Measurements from ENCODE around the gene INTS11. TPM values are rescaled to one million over a fixed set of nuclear protein-coding genes. Genes with fewer than 3 reads are reported as not detected.

INTS11 gene
- polyA plus RNA-seq, 3 donors: 46.2 to 154 (median 49.6) TPM

DNA sequence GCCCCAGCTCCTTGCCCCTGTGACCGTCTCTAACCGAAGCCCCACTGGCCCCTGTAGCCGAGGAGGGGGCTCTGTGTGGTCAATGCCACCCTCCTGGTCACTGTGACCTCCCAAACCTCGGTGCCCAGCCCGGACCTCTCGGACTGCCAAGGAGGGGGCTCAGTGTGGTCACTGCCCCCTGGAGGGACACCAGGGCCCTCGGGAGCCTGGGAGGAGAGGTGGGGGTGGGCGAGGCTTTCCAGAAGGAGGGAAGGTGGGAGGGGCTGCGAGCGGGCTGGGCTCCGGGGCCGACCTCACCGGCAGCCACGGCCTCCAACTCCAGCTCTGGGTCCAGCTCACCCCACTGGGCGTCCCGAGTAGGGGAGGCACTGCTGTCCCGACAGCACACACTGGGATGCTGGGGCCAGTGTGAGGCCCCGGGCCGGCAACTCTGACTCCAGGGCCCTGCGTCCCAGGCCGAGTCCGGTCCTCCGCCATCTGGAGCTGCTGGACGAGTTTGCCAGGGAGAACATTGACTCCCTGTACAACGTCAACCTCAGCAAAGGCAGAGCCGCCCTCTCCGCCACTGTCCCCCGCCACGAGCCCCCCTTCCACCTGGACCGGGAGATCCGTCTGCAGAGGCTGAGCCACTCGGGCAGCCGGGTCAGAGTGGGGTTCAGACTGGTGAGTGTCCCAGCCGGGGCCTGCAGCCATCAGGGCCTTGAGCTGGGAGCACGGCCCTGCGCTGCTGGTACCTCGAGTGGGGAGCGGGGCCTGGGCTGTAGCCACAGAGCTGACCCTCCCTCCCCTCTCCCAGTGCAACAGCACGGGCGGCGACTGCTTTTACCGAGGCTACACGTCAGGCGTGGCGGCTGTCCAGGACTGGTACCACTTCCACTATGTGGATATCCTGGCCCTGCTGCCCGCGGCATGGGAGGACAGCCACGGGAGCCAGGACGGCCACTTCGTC, 37.9 kb downstream of the INTS11 start:
- H3K27me3 ChIP-seq (ENCODE audit: control insufficient read depth in 2 of 2, insufficient read depth in 2 of 2, low read length in 2 of 2): no peaks in the 10 kb centered on the region
- no peak overlapping the region for H3K9ac ChIP-seq (ENCODE audit: insufficient read depth, low read length, poor library complexity, severe bottlenecking)
- H3K4me1 Mint-ChIP-seq: no peaks in the 10 kb centered on the region

GRCh38 chr1:1285611-1286311, 38.7 kb downstream of the INTS11 start:
- TF ChIP-seq, protein P1, sequence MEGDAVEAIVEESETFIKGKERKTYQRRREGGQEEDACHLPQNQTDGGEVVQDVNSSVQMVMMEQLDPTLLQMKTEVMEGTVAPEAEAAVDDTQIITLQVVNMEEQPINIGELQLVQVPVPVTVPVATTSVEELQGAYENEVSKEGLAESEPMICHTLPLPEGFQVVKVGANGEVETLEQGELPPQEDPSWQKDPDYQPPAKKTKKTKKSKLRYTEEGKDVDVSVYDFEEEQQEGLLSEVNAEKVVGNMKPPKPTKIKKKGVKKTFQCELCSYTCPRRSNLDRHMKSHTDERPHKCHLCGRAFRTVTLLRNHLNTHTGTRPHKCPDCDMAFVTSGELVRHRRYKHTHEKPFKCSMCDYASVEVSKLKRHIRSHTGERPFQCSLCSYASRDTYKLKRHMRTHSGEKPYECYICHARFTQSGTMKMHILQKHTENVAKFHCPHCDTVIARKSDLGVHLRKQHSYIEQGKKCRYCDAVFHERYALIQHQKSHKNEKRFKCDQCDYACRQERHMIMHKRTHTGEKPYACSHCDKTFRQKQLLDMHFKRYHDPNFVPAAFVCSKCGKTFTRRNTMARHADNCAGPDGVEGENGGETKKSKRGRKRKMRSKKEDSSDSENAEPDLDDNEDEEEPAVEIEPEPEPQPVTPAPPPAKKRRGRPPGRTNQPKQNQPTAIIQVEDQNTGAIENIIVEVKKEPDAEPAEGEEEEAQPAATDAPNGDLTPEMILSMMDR (IDR thresholded peaks at IDR 0.05): no peak
- WGBS (ENCODE audit: insufficient coverage): 83% methylated on average over 34 of the region's 37 CpGs
- no peak overlapping the region for H3K4me2 ChIP-seq (replicated peaks; ENCODE audit: extremely low read depth, low read length, poor library complexity, severe bottlenecking)
- Mint-ChIP-seq H3K27ac (no peak overlapping the region), H3K4me1 (no peaks in the 10 kb centered on the region), H3K36me3 (no peaks in the 10 kb centered on the region), H3K9me3 (peaks cover 0 to 8% (median 0%) of the 10 kb centered on the region in 7 donors), H3K27me3 (ENCODE audit: low read depth in 3 of 3) (peaks cover 0 to 4% (median 1%) of the 10 kb centered on the region in 3 donors), H3K4me3 (no peak overlapping the region)
- H4K20me1 ChIP-seq (ENCODE audit: insufficient read depth, low read length): no peaks in the 10 kb centered on the region
- no peak overlapping the region for H3K9ac ChIP-seq (ENCODE audit: insufficient read depth, low read length, poor library complexity, severe bottlenecking)
- H3K79me2 ChIP-seq (ENCODE audit: insufficient read depth, low read length): no peaks in the 10 kb centered on the region
- no peak overlapping the region for H2AFZ ChIP-seq (ENCODE audit: insufficient read depth, low read depth, low read length, poor library complexity, severe bottlenecking)
- H3K27ac ChIP-seq (ENCODE audit: low read depth in 1 of 2, low read length in 2 of 2): no peak overlapping the region
- no peak overlapping the region for H3K4me3 ChIP-seq (replicated peaks in 1 of 3; ENCODE audit: low read depth in 2 of 3, low read length in 3 of 3)
- no peaks in the 10 kb centered on the region for H3K36me3 ChIP-seq (replicated peaks in 1 of 2; ENCODE audit: control insufficient read depth in 1 of 2, insufficient read depth in 2 of 2, low read length in 2 of 2)
- DNase-seq: no peak
- intact Hi-C loops (cut with micrococcal nuclease): no loop called here
- H3K27me3 ChIP-seq (ENCODE audit: control insufficient read depth in 2 of 2, insufficient read depth in 2 of 2, low read length in 2 of 2): no peaks in the 10 kb centered on the region
- H3K9me3 ChIP-seq (replicated peaks in 1 of 2; ENCODE audit: control insufficient read depth in 1 of 2, insufficient read depth in 1 of 2, low read length in 2 of 2): no peaks in the 10 kb centered on the region
- H3K4me1 ChIP-seq (ENCODE audit: control insufficient read depth in 1 of 2, insufficient read depth in 2 of 2, low read length in 2 of 2): no peaks in the 10 kb centered on the region

More for the DNA sequence above, 37.9 kb downstream of the INTS11 start:
- intact Hi-C loops (cut with micrococcal nuclease): no loop called here
- Histone ChIP-seq H3K79me2 (ENCODE audit: insufficient read depth, low read length) (no peaks in the 10 kb centered on the region), H4K20me1 (ENCODE audit: insufficient read depth, low read length) (no peaks in the 10 kb centered on the region), H3K4me2 (replicated peaks; ENCODE audit: extremely low read depth, low read length, poor library complexity, severe bottlenecking) (no peak overlapping the region), H3K4me1 (ENCODE audit: control insufficient read depth in 1 of 2, insufficient read depth in 2 of 2, low read length in 2 of 2) (no peaks in the 10 kb centered on the region), H3K27ac (ENCODE audit: low read depth in 1 of 2, low read length in 2 of 2) (no peak overlapping the region), H2AFZ (ENCODE audit: insufficient read depth, low read depth, low read length, poor library complexity, severe bottlenecking) (no peak overlapping the region), H3K36me3 (replicated peaks in 1 of 2; ENCODE audit: control insufficient read depth in 1 of 2, insufficient read depth in 2 of 2, low read length in 2 of 2) (no peaks in the 10 kb centered on the region), H3K9me3 (replicated peaks in 1 of 2; ENCODE audit: control insufficient read depth in 1 of 2, insufficient read depth in 1 of 2, low read length in 2 of 2) (no peaks in the 10 kb centered on the region), H3K4me3 (replicated peaks in 1 of 3; ENCODE audit: low read depth in 2 of 3, low read length in 3 of 3) (no peak overlapping the region)
- H3K27me3 Mint-ChIP-seq (ENCODE audit: low read depth in 3 of 3): peaks cover 0 to 4% (median 1%) of the 10 kb centered on the region in 3 donors
- H3K36me3 Mint-ChIP-seq: no peaks in the 10 kb centered on the region
- H3K9me3 Mint-ChIP-seq: peaks cover 0 to 8% (median 0%) of the 10 kb centered on the region in 7 donors
- DNase-seq: no peak
- no peak overlapping the region for H3K4me3 Mint-ChIP-seq
- 73% methylated on average over 39 of the region's 50 CpGs for WGBS (ENCODE audit: insufficient coverage)
- TF ChIP-seq, protein P1 (IDR thresholded peaks at IDR 0.05): no peak
- H3K27ac Mint-ChIP-seq: no peak overlapping the region
